ENCODE data around the gene VPS39. TPM values are rescaled to one million over a fixed set of nuclear protein-coding genes. Genes with fewer than 3 reads are reported as not detected.

VPS39 gene
- total RNA-seq, result 25.3 and 41.3 TPM in 2 replicates

GRCh38 chr15:42207674-42208579 lies at the start of gene VPS39:
TSS of gene VPS39 (minus strand) at chr15:42208304. CDS start at chr15:42208153, 151 bp downstream.

GRCh38 chr15:42156243-42156922 lies 51.7 kb downstream of the VPS39 start, which contains the start of gene PLA2G4F:
TSS of gene PLA2G4F (minus strand) at chr15:42156636. CDS start at chr15:42156549, 87 bp downstream.

Other genes with a start within 250 kb of the VPS39 start
- gene EHD4, start 235.7 kb downstream of the VPS39 start, total RNA-seq, result 127 and 135 TPM in 2 replicates
- gene PLA2G4E, start 187.3 kb downstream of the VPS39 start, total RNA-seq, result not detected in 2 replicates
- gene PLA2G4D, start 113.7 kb downstream of the VPS39 start, total RNA-seq, result not detected in 2 replicates
- gene PLA2G4F, start 51.7 kb downstream of the VPS39 start, total RNA-seq, result not detected in 2 replicates
- 11.7 and 20.7 TPM in 2 replicates for gene GANC, start 64.9 kb upstream of the VPS39 start, total RNA-seq
- 68.5 and 70.2 TPM in 2 replicates for gene TMEM87A, start 65.1 kb upstream of the VPS39 start, total RNA-seq
- gene CAPN3, start 151.2 kb upstream of the VPS39 start, total RNA-seq, result 0.15 and 0.32 TPM in 2 replicates